GM12891 (cell line): Measurements from ENCODE around the gene GASK1B.

Source experiments
- POLR2A ChIP-seq: IDR thresholded peaks from 2 replicates; pipeline ENCODE4 v1.6.1; 2011; ENCODE audit warnings: low read depth, low read length, control low read depth
- POLR2AphosphoS5 ChIP-seq: IDR thresholded peaks from 2 replicates; pipeline ENCODE4 v1.6.1; 2011; ENCODE audit warnings: low read depth, low read length, control low read depth
- SPI1 ChIP-seq: IDR thresholded peaks from 2 replicates; pipeline ENCODE4 v1.6.1; 2011; ENCODE audit warnings: low read depth, low read length, control low read depth

DNA sequence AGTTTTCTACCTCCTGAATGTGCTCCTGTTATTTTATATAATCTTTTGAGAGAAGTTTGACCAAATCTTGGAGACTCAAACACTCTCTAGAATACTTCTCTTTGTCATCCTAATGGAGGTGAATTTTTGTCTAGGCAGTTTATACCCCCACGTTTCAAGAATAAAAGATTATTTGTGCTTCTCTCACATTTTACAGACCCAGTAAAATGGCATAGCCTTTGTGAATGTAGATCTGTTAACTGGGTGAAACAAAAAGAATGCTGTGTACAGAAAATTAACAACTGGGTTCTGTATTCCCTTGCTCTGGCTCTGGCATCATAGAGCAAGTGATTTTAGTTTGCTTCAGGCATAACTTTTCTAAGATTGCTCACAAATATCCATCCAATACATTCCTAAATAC, 26.1 kb downstream of the GASK1B start:
- TF ChIP-seq POLR2AphosphoS5 (no peak), POLR2A (no peak), SPI1 (no peak)
